Endothelial cell of umbilical vein (primary cell): ENCODE results near the gene SERTAD4.

Experiments
- CTCF ChIP-seq, 2 donors: IDR thresholded peaks; 1 replicate in 1 of 2; 2 replicates in 1 of 2; pipeline ENCODE4 v1.5.1; 2011; ENCODE audit warnings: low read length in 2 of 2, mild to moderate bottlenecking in 2 of 2, moderate library complexity in 2 of 2, control low read depth in 1 of 2, inconsistent platforms in 1 of 2, low read depth in 1 of 2; ENCODE audit not compliant: insufficient read depth in 1 of 2; ENCODE audit errors: extremely low read depth in 1 of 2
- JUN ChIP-seq: IDR thresholded peaks from 2 replicates; pipeline ENCODE4 v1.6.1; 2011; ENCODE audit warnings: borderline replicate concordance, low read depth; ENCODE audit not compliant: insufficient read length, insufficient read depth
- MAX ChIP-seq: IDR thresholded peaks from 2 replicates; pipeline ENCODE4 v1.6.1; 2011; ENCODE audit not compliant: insufficient read depth, insufficient read length
- POLR2A ChIP-seq: IDR thresholded peaks from 2 replicates; pipeline ENCODE4 v1.6.1; 2012; ENCODE audit warnings: low read depth, mild to moderate bottlenecking, control low read depth, low read length

- TF ChIP-seq POLR2A (no peak), JUN (no peak), CTCF (IDR thresholded peaks at IDR 0.05; ENCODE audit: extremely low read depth in 1 of 2, insufficient read depth in 1 of 2, low read depth in 1 of 2, low read length in 2 of 2) (no peak), MAX (no peak)
Observed at GRCh38 chr1:210294999-210295745, 62.6 kb downstream of the SERTAD4 start.
